HEK293T (cell line): ENCODE data around the gene HELB.
A peak's percentile ranks its signal among the peaks of the same experiment; 100 is the strongest.

Source experiments
- CTCF ChIA-PET: fragments of 350-600 bp; formaldehyde crosslinking; extraction: SDS; loops from one replicate; lab custom pipeline; 2021; ENCODE audit warnings: antibody characterized with exemption, inconsistent platforms; lab: Yijun Ruan, JAX
- POLR2A ChIA-PET: fragments of 350-600 bp; formaldehyde crosslinking; extraction: SDS; loops from one replicate; lab custom pipeline; 2020; ENCODE audit warnings: antibody characterized with exemption, inconsistent platforms; lab: Yijun Ruan, JAX
- DNase-seq: peaks from one replicate; pipeline ENCODE4 v3.0.0; 2012; ENCODE audit warnings: mixed read lengths; ENCODE audit errors: extremely low spot score
- ARNT ChIP-seq: fragments of 450-650 bp; IDR thresholded peaks from 2 replicates; pipeline ENCODE4 v1.6.1; 2017; ENCODE audit warnings: mild to moderate bottlenecking
- BHLHE40 ChIP-seq: fragments of 450-650 bp; IDR thresholded peaks from 2 replicates; pipeline ENCODE4 v1.6.1; 2016; ENCODE audit warnings: mild to moderate bottlenecking, moderate library complexity, borderline replicate concordance
- CTBP1 ChIP-seq: fragments of 450-650 bp; IDR thresholded peaks from 2 replicates; pipeline ENCODE4 v1.6.1; 2016; ENCODE audit warnings: borderline replicate concordance
- ELF4 ChIP-seq: fragments of 450-650 bp; IDR thresholded peaks from 2 replicates; pipeline ENCODE4 v1.6.1; 2017; ENCODE audit warnings: antibody characterized with exemption
- FOXA1 ChIP-seq: fragments of 450-650 bp; IDR thresholded peaks from 2 replicates; pipeline ENCODE4 v1.6.1; 2016; ENCODE audit warnings: mild to moderate bottlenecking
- FOXK2 ChIP-seq: fragments of 450-650 bp; IDR thresholded peaks from 2 replicates; pipeline ENCODE4 v1.6.1; 2016; ENCODE audit warnings: mild to moderate bottlenecking
- FOXM1 ChIP-seq: fragments of 450-650 bp; IDR thresholded peaks from 2 replicates; pipeline ENCODE4 v1.6.1; 2017; ENCODE audit warnings: mild to moderate bottlenecking, borderline replicate concordance
- HDGF ChIP-seq: fragments of 450-650 bp; IDR thresholded peaks from 2 replicates; pipeline ENCODE4 v1.6.1; 2017; ENCODE audit warnings: antibody characterized with exemption, borderline replicate concordance
- L3MBTL2 ChIP-seq: fragments of 450-650 bp; conservative IDR thresholded peaks from 2 replicates; pipeline ENCODE4 v1.6.1; 2016; ENCODE audit warnings: mild to moderate bottlenecking
- LEF1 ChIP-seq: fragments of 450-650 bp; IDR thresholded peaks from 2 replicates; pipeline ENCODE4 v1.6.1; 2017; ENCODE audit warnings: mild to moderate bottlenecking, borderline replicate concordance
- NFRKB ChIP-seq: fragments of 450-650 bp; IDR thresholded peaks from 2 replicates; pipeline ENCODE4 v1.6.1; 2016; ENCODE audit warnings: mild to moderate bottlenecking, moderate library complexity
- PKNOX1 ChIP-seq: fragments of 450-650 bp; IDR thresholded peaks from 2 replicates; pipeline ENCODE4 v1.6.1; 2016
- SP1 ChIP-seq: fragments of 450-650 bp; IDR thresholded peaks from 2 replicates; pipeline ENCODE4 v1.6.1; 2017
- SUZ12 ChIP-seq: fragments of 450-650 bp; IDR thresholded peaks from 2 replicates; pipeline ENCODE4 v1.6.1; 2016; ENCODE audit warnings: mild to moderate bottlenecking
- TARDBP ChIP-seq: fragments of 450-650 bp; IDR thresholded peaks from 2 replicates; pipeline ENCODE4 v1.6.1; 2016
- ZNF384 ChIP-seq: fragments of 450-650 bp; IDR thresholded peaks from 2 replicates; pipeline ENCODE4 v1.6.1; 2016

HELB gene

DNA sequence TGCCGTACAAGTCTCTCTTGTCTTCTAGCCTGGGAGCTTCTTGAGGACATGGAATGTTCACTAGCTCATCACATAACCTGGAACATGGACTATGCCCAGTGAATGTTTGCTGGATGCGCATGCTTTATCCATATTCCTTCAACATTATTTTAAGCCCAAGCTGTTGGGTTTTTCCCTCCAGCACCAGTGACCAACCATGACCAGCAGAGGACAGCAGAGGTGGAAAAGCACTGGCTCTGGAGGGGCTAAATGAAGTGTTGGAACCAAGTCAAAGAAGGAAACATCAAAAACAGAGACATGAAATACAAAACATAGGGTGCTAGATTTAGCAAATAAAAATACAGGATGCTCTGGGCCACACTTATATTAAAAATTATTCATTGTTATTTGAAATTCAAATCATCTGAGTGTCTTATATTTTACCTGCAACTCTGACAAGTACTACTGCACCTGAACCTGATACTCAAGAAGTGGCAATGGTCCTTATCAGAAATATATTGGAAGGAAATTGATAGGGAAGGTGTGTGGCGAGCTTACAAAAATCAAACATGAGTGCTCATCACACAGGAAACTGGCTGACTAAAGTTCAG, 23.1 kb upstream of the HELB start:
- DNase-seq = peak; percentile 51
- TF ChIP-seq HDGF = no peak
- no peak for TF ChIP-seq NFRKB
- no peak for TF ChIP-seq PKNOX1
- TF ChIP-seq TARDBP = no peak
- TF ChIP-seq L3MBTL2 = no peak
- no peak for TF ChIP-seq ELF4
- TF ChIP-seq LEF1 = no peak
- TF ChIP-seq ZNF384 = no peak
- TF ChIP-seq FOXK2 = no peak
- TF ChIP-seq FOXM1 = no peak
- CTCF ChIA-PET = interaction anchor here (0.6 to 1.7 kb wide), 4 partner anchors 9 to 130 kb away, joined by 3 to 6 read pairs (median 4); partner anchors contain the start of gene TMBIM4
- POLR2A ChIA-PET = interaction anchor here (1.1 kb wide), 1 partner anchor 21 kb away, joined by 3 read pairs; no protein-coding TSS in a partner anchor

DNA sequence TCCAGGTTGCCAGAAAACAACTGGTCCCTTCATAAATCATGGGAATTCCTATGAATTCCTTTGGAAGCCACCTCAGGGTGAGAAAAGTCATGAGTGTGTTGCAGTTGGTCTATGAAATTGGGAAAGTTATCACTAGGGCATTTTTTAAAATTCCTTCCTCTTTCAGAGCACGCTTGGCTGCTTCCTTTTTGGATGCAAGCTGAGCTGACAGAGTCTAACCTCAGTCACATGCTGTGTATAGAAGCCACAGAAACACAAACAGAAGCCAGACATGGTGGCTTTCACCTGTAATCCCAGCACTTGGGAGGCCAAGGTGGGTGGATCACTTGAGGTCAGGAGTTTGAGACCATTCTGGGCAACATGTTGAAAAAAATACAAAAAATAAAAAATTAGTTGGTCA, 21.7 kb upstream of the HELB start:
- POLR2A ChIA-PET = no interaction called here
- CTCF ChIA-PET = interaction anchor here (1.1 kb wide), 1 partner anchor 73 kb away, joined by 3 read pairs; no protein-coding TSS in a partner anchor
- DNase-seq = no peak

GRCh38 chr12:66282244-66282643, 20.0 kb upstream of the HELB start:
- no peak for DNase-seq
- POLR2A ChIA-PET = no interaction called here
- TF ChIP-seq FOXA1 = no peak
- TF ChIP-seq CTBP1 = no peak
- no peak for TF ChIP-seq ZNF384
- TF ChIP-seq ELF4 = no peak
- no peak for TF ChIP-seq L3MBTL2
- no peak for TF ChIP-seq BHLHE40
- TF ChIP-seq LEF1 = no peak
- TF ChIP-seq SUZ12 = no peak
- no peak for TF ChIP-seq FOXK2
- no peak for TF ChIP-seq NFRKB
- TF ChIP-seq ARNT = no peak
- TF ChIP-seq TARDBP = no peak
- no peak for TF ChIP-seq FOXM1
- no peak for TF ChIP-seq SP1
- TF ChIP-seq PKNOX1 = no peak
- TF ChIP-seq HDGF = no peak
- CTCF ChIA-PET = no interaction called here

More for the DNA sequence above, 21.7 kb upstream of the HELB start:
- no peak for TF ChIP-seq SP1
- no peak for TF ChIP-seq L3MBTL2
- no peak for TF ChIP-seq FOXM1
- no peak for TF ChIP-seq TARDBP
- TF ChIP-seq CTBP1 = no peak
- TF ChIP-seq LEF1 = no peak
- TF ChIP-seq ELF4 = no peak
- TF ChIP-seq SUZ12 = no peak
- no peak for TF ChIP-seq HDGF
- no peak for TF ChIP-seq FOXA1
- TF ChIP-seq FOXK2 = no peak
- TF ChIP-seq PKNOX1 = no peak
- TF ChIP-seq BHLHE40 = no peak
- no peak for TF ChIP-seq ZNF384
- no peak for TF ChIP-seq ARNT
- no peak for TF ChIP-seq NFRKB

GRCh38 chr12:66287275-66287674, 15.0 kb upstream of the HELB start:
- POLR2A ChIA-PET = no interaction called here
- CTCF ChIA-PET = no interaction called here

GRCh38 chr12:66288121-66288520, 14.2 kb upstream of the HELB start:
- DNase-seq = no peak
- CTCF ChIA-PET = interaction anchor here (0.6 kb wide), 1 partner anchor 15 kb away, joined by 4 read pairs; no protein-coding TSS in a partner anchor
- TF ChIP-seq NFRKB (no peak), FOXM1 (no peak), FOXK2 (no peak), HDGF (no peak), PKNOX1 (no peak), CTBP1 (no peak), SUZ12 (no peak), ELF4 (no peak), L3MBTL2 (no peak), SP1 (no peak), ARNT (no peak), FOXA1 (no peak), ZNF384 (no peak), TARDBP (no peak), BHLHE40 (no peak), LEF1 (no peak)
- POLR2A ChIA-PET = interaction anchor here (0.5 kb wide), 1 partner anchor 15 kb away, joined by 3 read pairs; no protein-coding TSS in a partner anchor

More at GRCh38 chr12:66287275-66287674, 15.0 kb upstream of the HELB start:
- DNase-seq = no peak
- no peak for TF ChIP-seq FOXA1
- TF ChIP-seq HDGF = no peak
- TF ChIP-seq ARNT = no peak
- TF ChIP-seq NFRKB = no peak
- TF ChIP-seq ZNF384 = no peak
- TF ChIP-seq FOXK2 = no peak
- no peak for TF ChIP-seq SP1
- TF ChIP-seq BHLHE40 = no peak
